Transverse colon (tissue), 4 donors: ENCODE measurements around the gene TEX26. TPM values are rescaled to one million over a fixed set of nuclear protein-coding genes. Genes with fewer than 3 reads are reported as not detected.

ENCODE experiments used
- DNase-seq: peaks from one replicate; pipeline ENCODE4 v3.0.0-alpha.2; 2019
- H3K27ac ChIP-seq, 4 donors: fragments of 200-600 bp; sonication (generic); 2 replicates each; pipeline ENCODE4 v1.5.1; 2016 to 2018; ENCODE audit warnings: inconsistent platforms in 4 of 4
- H3K27me3 ChIP-seq: fragments of 200-600 bp; sonication (generic); 2 replicates; pipeline ENCODE4 v1.5.1; 2017; ENCODE audit warnings: inconsistent platforms
- H3K36me3 ChIP-seq, 4 donors: fragments of 200-600 bp; sonication (generic); 2 replicates each; pipeline ENCODE4 v1.5.1; 2017 to 2019; ENCODE audit warnings: inconsistent platforms in 4 of 4
- H3K4me1 ChIP-seq, 4 donors: fragments of 200-600 bp; sonication (generic); 2 replicates each; pipeline ENCODE4 v1.5.1; 2017 to 2020; ENCODE audit warnings: inconsistent platforms in 4 of 4
- H3K4me3 ChIP-seq, 4 donors: fragments of 200-600 bp; sonication (generic); 1 replicate in 1 of 4; 2 replicates in 3 of 4; pipeline versions ENCODE4 v1.5.1 to v1.6.1; 2017 to 2019; ENCODE audit warnings: inconsistent platforms in 4 of 4
- H3K9me3 ChIP-seq, 2 donors: fragments of 200-600 bp; sonication (generic); 2 replicates each; pipeline ENCODE4 v1.5.1; 2017 to 2019; ENCODE audit warnings: inconsistent platforms in 2 of 2
- EP300 ChIP-seq: sonication (generic); formaldehyde crosslinking; IDR thresholded peaks from one replicate; pipeline ENCODE4 v1.6.1; 2017; ENCODE audit warnings: antibody characterized with exemption, low read depth
- POLR2A ChIP-seq: fragments of 450-650 bp; IDR thresholded peaks from one replicate; pipeline ENCODE4 v1.6.1; 2016; ENCODE audit warnings: antibody characterized with exemption, mild to moderate bottlenecking, moderate library complexity
- POLR2AphosphoS5 ChIP-seq, 3 donors: sonication (generic); formaldehyde crosslinking; IDR thresholded peaks; one replicate each; pipeline ENCODE4 v1.6.1; 2016; ENCODE audit warnings: antibody characterized with exemption in 3 of 3
- WGBS, 2 donors: methylation state at CpG; one replicate each; pipeline ENCODE4 v1.1.5; 2018; ENCODE audit warnings: low coverage in 1 of 2; 5-methylcytosine and 5-hydroxymethylcytosine counted together
- in situ Hi-C, 4 donors: fragments of 200-750 bp; cut with MboI; loops; one replicate each; pipeline versions ENCODE4 v1.15.0 to v1.15.1; 2017; ENCODE audit warnings: low sequenced_read_pairs in 3 of 4, low pct_ligation_motif_present in 1 of 4, low pct_unique_long_range_greater_than_20kb in 1 of 4
- intact Hi-C: fragments of 100-400 bp; cut with DNase I; formaldehyde crosslinking; loops from one replicate; pipeline ENCODE4 v1.15.1; 2023; ENCODE audit warnings: low total_unique reads
- total RNA-seq, 4 donors: library from RNA; depleted of rRNA; stranded (reverse); fragments of >200 nt; gene quantifications; one replicate each; pipeline ENCODE4 v1.1.0, GENCODE V29; 2016
- TF ChIP-seq, protein P1 (sequence below), 5 experiments: fragments of 200-600 bp in 3 of 5; fragments of 450-650 bp in 2 of 5; sonication (generic) in 3 of 5; IDR thresholded peaks; 1 replicate in 2 of 5; 2 replicates in 3 of 5; pipeline ENCODE4 v1.5.1; 2016 to 2017; ENCODE audit warnings: antibody characterized with exemption in 5 of 5, inconsistent platforms in 3 of 5, mild to moderate bottlenecking in 2 of 5, moderate library complexity in 1 of 5

TEX26 gene
- total RNA-seq, 4 donors from 2014 or later = not detected

DNA sequence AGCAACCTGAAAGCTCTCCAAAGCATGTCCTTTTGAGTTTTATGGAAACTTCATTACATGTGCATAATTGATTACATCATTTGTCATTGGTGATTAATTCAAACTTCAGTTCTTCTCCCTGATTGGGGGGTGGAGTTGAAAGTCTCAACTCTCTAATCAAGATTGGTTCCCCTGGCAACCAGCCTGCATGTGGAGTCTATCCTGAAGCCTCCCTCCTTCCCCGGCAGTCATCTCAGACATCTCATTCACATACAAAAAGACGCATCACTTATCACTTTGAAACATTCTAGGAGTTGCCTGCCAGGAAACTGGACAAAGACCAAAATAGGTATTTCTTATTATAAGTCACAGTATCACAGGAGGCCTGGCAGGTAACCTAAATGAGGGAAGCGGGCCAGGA, 50.5 kb downstream of the TEX26 start:
- no peaks in the 10 kb centered on the region for H3K4me1 ChIP-seq
- no peaks in the 10 kb centered on the region for H3K36me3 ChIP-seq
- no peaks in the 10 kb centered on the region for H3K27me3 ChIP-seq
- intact Hi-C loops = no loop called here
- DNase-seq = no peak
- no peak overlapping the region for H3K4me3 ChIP-seq
- TF ChIP-seq EP300 (no peak), POLR2A (no peak), POLR2AphosphoS5 (IDR thresholded peaks at IDR 0.05) (no peak)
- TF ChIP-seq, protein P1, sequence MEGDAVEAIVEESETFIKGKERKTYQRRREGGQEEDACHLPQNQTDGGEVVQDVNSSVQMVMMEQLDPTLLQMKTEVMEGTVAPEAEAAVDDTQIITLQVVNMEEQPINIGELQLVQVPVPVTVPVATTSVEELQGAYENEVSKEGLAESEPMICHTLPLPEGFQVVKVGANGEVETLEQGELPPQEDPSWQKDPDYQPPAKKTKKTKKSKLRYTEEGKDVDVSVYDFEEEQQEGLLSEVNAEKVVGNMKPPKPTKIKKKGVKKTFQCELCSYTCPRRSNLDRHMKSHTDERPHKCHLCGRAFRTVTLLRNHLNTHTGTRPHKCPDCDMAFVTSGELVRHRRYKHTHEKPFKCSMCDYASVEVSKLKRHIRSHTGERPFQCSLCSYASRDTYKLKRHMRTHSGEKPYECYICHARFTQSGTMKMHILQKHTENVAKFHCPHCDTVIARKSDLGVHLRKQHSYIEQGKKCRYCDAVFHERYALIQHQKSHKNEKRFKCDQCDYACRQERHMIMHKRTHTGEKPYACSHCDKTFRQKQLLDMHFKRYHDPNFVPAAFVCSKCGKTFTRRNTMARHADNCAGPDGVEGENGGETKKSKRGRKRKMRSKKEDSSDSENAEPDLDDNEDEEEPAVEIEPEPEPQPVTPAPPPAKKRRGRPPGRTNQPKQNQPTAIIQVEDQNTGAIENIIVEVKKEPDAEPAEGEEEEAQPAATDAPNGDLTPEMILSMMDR (IDR thresholded peaks at IDR 0.05) = no peak
- H3K9me3 ChIP-seq = no peaks in the 10 kb centered on the region
- in situ Hi-C loops = no loop called here
- H3K27ac ChIP-seq = no peak overlapping the region
- WGBS, 2 donors = 93 to 100% methylated on average over 1 to 3 of the region's 3 CpGs

DNA sequence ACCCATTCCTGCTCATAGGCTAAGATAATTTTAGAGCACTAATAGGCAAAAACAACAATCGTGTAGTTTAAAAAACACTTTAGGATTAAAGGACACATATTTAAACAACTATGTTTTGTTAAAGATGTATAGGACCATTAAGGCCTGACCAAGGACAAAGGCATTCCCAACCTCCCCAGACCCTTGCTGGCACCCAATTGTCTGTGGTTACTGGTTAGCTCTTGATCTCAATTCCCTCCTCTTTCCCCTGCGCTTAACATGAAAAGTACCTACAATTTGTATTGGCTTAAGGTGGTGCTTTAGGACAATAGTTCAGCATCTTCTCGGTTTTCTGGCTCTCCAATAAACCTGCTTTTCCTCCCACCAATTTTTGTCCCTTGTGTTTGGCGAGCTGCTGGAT, 51.0 kb downstream of the TEX26 start:
- no peak overlapping the region for H3K4me3 ChIP-seq
- TF ChIP-seq, protein P1 (IDR thresholded peaks at IDR 0.05) = no peak
- TF ChIP-seq EP300 (no peak), POLR2A (no peak), POLR2AphosphoS5 (IDR thresholded peaks at IDR 0.05) (no peak)
- DNase-seq = no peak
- 76 to 79% methylated on average over 4 of the region's 4 CpGs for WGBS, 2 donors
- H3K27ac ChIP-seq = no peak overlapping the region
- intact Hi-C loops = no loop called here
- no peaks in the 10 kb centered on the region for H3K27me3 ChIP-seq
- H3K36me3 ChIP-seq = no peaks in the 10 kb centered on the region
- H3K9me3 ChIP-seq = no peaks in the 10 kb centered on the region
- H3K4me1 ChIP-seq = no peaks in the 10 kb centered on the region
- in situ Hi-C loops = no loop called here

DNA sequence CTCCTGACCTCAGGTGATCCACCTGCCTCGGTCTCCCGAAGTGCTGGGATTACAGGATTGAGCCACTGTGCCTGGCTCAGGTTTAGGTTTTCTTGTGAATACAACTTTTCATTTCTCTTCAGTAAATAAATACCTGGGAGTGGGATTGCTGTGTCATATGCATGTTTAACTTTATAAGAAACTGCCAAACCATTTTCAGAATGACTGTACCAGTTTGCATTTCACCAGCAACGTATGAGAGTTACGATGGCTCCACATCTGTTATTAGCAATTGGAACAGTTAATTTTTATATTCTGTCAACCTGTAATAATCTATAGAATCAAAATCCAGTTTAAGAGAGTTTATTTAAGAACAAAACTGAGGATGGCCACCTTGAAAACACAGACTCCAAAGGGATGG, 52.2 kb downstream of the TEX26 start:
- Histone ChIP-seq H3K9me3 (no peaks in the 10 kb centered on the region), H3K27ac (no peak overlapping the region), H3K36me3 (no peaks in the 10 kb centered on the region), H3K27me3 (no peaks in the 10 kb centered on the region), H3K4me3 (no peak overlapping the region), H3K4me1 (no peaks in the 10 kb centered on the region)
- TF ChIP-seq POLR2A (no peak), POLR2AphosphoS5 (IDR thresholded peaks at IDR 0.05) (no peak)
- TF ChIP-seq, protein P1 (IDR thresholded peaks at IDR 0.05) = no peak
- no peak for DNase-seq
- intact Hi-C loops = no loop called here
- WGBS, 2 donors = 82 to 87% methylated on average over 4 of the region's 4 CpGs
- in situ Hi-C loops = no loop called here

DNA sequence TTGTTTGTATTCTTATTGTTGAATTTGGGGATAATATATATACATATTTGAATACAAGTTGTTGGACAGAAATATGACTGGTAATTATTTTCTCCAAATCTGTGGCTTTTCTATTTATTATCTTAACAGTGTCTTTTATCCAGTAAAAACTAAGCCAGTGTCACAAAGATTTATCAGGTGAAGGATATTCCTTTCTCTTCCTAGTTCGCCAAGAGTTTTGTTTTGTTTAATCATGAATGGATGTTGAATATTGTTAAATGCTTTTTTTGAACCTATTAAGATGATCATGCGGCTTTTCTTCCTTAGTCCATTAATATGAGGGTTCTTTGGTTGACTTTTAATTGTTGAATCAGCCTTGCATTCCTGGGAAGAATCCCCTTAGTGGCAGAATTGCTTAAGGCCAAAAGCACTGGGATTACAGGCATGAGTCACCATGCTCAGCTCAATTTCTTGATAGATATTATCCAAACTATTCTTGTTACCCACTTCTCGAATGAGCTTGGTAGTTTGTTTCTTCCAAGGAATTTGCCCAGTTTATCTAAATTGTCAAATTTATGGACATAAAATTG, 53.3 kb downstream of the TEX26 start:
- WGBS, 2 donors = 81 to 94% methylated on average over 3 of the region's 3 CpGs
- in situ Hi-C loops = no loop called here
- intact Hi-C loops = no loop called here

More for the DNA sequence above, 53.3 kb downstream of the TEX26 start:
- H3K9me3 ChIP-seq = no peaks in the 10 kb centered on the region
- H3K4me3 ChIP-seq = no peak overlapping the region
- no peak overlapping the region for H3K27ac ChIP-seq
- H3K36me3 ChIP-seq = no peaks in the 10 kb centered on the region
- H3K4me1 ChIP-seq = no peaks in the 10 kb centered on the region
- no peaks in the 10 kb centered on the region for H3K27me3 ChIP-seq
- no peak for TF ChIP-seq POLR2A
- TF ChIP-seq, protein P1 (IDR thresholded peaks at IDR 0.05) = no peak
- TF ChIP-seq EP300 = no peak
- no peak for TF ChIP-seq POLR2AphosphoS5 (IDR thresholded peaks at IDR 0.05)
- no peak for DNase-seq
